ENCODE results near the gene DDHD1.

- TF ChIP-seq CTCF (IDR thresholded peaks at IDR 0.05) (no peak), RAD21 (IDR thresholded peaks at IDR 0.05; ENCODE audit: low read length) (no peak), MAX (IDR thresholded peaks at IDR 0.05; ENCODE audit: low read depth) (no peak), NFIC (IDR thresholded peaks at IDR 0.05; ENCODE audit: borderline replicate concordance) (no peak), EZH2phosphoT487 (IDR thresholded peaks at IDR 0.05; ENCODE audit: borderline replicate concordance, low read depth) (no peak), CHD2 (IDR thresholded peaks at IDR 0.05; ENCODE audit: low read length, partially characterized antibody) (no peak), REST (IDR thresholded peaks at IDR 0.05; ENCODE audit: low read depth, low read length) (no peak), RFX5 (IDR thresholded peaks at IDR 0.05; ENCODE audit: low read length) (no peak), POLR2AphosphoS5 (IDR thresholded peaks at IDR 0.05; ENCODE audit: low read depth, low read length) (no peak), IRF3 (IDR thresholded peaks at IDR 0.05; ENCODE audit: low read depth, low read length) (no peak), PBX3 (IDR thresholded peaks at IDR 0.05) (no peak)
Observed at GRCh38 chr14:53043027-53043581, 110.0 kb downstream of the DDHD1 start.

Measured in SK-N-SH (cell line).